Measurements from ENCODE around the gene CZIB.
"Not testable (repeated sequence)": the region's sequence is repeated elsewhere in the genome, so short reads cannot be mapped to it uniquely, and the experiment has no call there.

CZIB gene

GRCh38 chr1:53244141-53244540 lies 23.7 kb upstream of the CZIB start:
- DNase-seq = no peak

GRCh38 chr1:53242381-53242780 lies 21.9 kb upstream of the CZIB start:
- DNase-seq = no peak

GRCh38 chr1:53241828-53242227 lies 21.4 kb upstream of the CZIB start:
- DNase-seq = no peak

GRCh38 chr1:53238197-53239155 lies 18.0 kb upstream of the CZIB start, which contains the start of gene MAGOH:
MAGOH (minus strand) TSS chr1:53238518; CDS start chr1:53238448, 70 bp downstream.
- DNase-seq = peak; percentile 93

GRCh38 chr1:53237638-53238037 lies 17.2 kb upstream of the CZIB start:
- DNase-seq = no peak

GRCh38 chr1:53220962-53221286 lies 490 bp upstream of the CZIB start:
- no peak for DNase-seq

- no peak for DNase-seq
Observed at GRCh38 chr1:53219711-53220110, 723 bp downstream of the CZIB start.

GRCh38 chr1:53218201-53218600 lies 2.2 kb downstream of the CZIB start:
- no peak for DNase-seq

GRCh38 chr1:53214376-53214940 lies 6.0 kb downstream of the CZIB start:
- peak; percentile 10 for DNase-seq

GRCh38 chr1:53210954-53211353 lies 9.5 kb downstream of the CZIB start:
- DNase-seq = no peak

- DNase-seq = no peak
Observed at GRCh38 chr1:53210352-53210751, 10.1 kb downstream of the CZIB start.

GRCh38 chr1:53207726-53208125 lies 12.7 kb downstream of the CZIB start:
- no peak for DNase-seq

- no peak for DNase-seq
Observed at GRCh38 chr1:53206735-53207379, 13.6 kb downstream of the CZIB start.

GRCh38 chr1:53206083-53206685 lies 14.2 kb downstream of the CZIB start:
- DNase-seq = not testable (repeated sequence)

- DNase-seq = not testable (repeated sequence)
Observed at GRCh38 chr1:53205496-53205895, 14.9 kb downstream of the CZIB start.

GRCh38 chr1:53203466-53203865 lies 17.0 kb downstream of the CZIB start:
- DNase-seq = no peak

GRCh38 chr1:53198241-53198651 lies 22.2 kb downstream of the CZIB start:
- DNase-seq = no peak

- DNase-seq = no peak
Observed at GRCh38 chr1:53197291-53198200, 22.9 kb downstream of the CZIB start.

GRCh38 chr1:53196485-53197290 lies 23.7 kb downstream of the CZIB start, which contains the start of gene CPT2:
CPT2 (plus strand) TSS chr1:53196824; CDS start chr1:53196944, 120 bp downstream.
- peak; percentile 89 for DNase-seq

- no peak for DNase-seq
Observed at GRCh38 chr1:53196017-53196484, 24.4 kb downstream of the CZIB start.
